Dendritic cell treated with granulocyte-macrophage colony-stimulating factor and Interleukin-4, amounts not matched to agents 40 ng/mL and 50 ng/mL, for 4 days (primary cell): ENCODE data around the gene ATN1.

Source experiments
- H3K27ac Mint-ChIP-seq: one replicate; pipeline ENCODE4 v1.8.0; 2022; ENCODE audit warnings: mild to moderate bottlenecking, mixed read lengths
- H3K27me3 Mint-ChIP-seq: one replicate; pipeline ENCODE4 v1.8.0; 2022; ENCODE audit warnings: mild to moderate bottlenecking, mixed read lengths
- H3K36me3 Mint-ChIP-seq: one replicate; pipeline ENCODE4 v1.8.0; 2022; ENCODE audit warnings: low read depth, mixed read lengths
- H3K4me1 Mint-ChIP-seq: one replicate; pipeline ENCODE4 v1.8.0; 2022; ENCODE audit warnings: low read depth, mixed read lengths
- H3K4me3 Mint-ChIP-seq: one replicate; pipeline ENCODE4 v1.8.0; 2022; ENCODE audit warnings: mild to moderate bottlenecking, moderate library complexity, mixed read lengths
- H3K9me3 Mint-ChIP-seq: one replicate; pipeline ENCODE4 v1.8.0; 2022; ENCODE audit warnings: mixed read lengths
- intact Hi-C: fragments of 100-400 bp; cut with micrococcal nuclease; formaldehyde crosslinking; loops from one replicate; pipeline ENCODE4 v1.15.0; 2022

The ATN1 gene

DNA sequence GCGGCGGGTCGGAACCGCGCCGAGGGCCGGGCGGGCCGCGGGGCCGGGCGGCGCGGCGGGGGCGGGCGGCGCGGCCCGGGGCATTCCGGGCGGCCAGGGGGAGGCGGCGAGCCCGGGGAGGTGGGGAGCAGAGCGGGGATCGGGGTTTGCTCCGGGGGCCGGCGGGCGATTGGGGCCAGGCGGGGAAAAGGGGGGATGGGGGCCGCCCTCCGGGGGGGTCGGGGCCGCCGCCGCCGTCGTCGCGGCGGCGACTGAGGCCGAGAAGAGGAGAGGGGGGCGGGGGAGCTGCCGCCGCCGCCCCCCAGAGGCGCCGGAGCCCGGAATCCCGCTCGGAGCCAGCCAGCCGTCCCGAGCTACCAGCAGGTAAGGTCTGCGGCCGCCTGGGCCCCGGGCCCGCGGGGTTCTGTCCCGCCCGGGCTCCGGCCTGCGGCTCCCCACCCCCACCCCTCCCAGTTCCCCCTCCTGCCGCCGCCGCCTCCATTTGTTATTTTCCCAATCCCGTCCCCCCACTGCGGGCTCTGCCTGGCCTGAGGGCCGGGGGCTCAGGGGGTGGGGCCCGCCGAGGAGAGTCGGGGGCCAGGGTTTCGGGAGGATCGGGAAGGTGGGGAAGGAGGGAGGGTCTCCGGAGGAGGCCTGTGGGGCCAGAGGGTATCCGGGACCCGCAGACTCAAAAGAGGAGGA lies 403 bp downstream of the ATN1 start:
- peaks cover 65% of the 10 kb centered on the region for H3K4me1 Mint-ChIP-seq
- peak overlapping the region; percentile 89 for H3K4me3 Mint-ChIP-seq
- intact Hi-C loops, result no loop called here
- peak overlapping the region; percentile 75 for H3K27ac Mint-ChIP-seq
- no peaks in the 10 kb centered on the region for H3K9me3 Mint-ChIP-seq
- H3K36me3 Mint-ChIP-seq, result peaks cover 18% of the 10 kb centered on the region
- H3K27me3 Mint-ChIP-seq, result peaks cover 39% of the 10 kb centered on the region

DNA sequence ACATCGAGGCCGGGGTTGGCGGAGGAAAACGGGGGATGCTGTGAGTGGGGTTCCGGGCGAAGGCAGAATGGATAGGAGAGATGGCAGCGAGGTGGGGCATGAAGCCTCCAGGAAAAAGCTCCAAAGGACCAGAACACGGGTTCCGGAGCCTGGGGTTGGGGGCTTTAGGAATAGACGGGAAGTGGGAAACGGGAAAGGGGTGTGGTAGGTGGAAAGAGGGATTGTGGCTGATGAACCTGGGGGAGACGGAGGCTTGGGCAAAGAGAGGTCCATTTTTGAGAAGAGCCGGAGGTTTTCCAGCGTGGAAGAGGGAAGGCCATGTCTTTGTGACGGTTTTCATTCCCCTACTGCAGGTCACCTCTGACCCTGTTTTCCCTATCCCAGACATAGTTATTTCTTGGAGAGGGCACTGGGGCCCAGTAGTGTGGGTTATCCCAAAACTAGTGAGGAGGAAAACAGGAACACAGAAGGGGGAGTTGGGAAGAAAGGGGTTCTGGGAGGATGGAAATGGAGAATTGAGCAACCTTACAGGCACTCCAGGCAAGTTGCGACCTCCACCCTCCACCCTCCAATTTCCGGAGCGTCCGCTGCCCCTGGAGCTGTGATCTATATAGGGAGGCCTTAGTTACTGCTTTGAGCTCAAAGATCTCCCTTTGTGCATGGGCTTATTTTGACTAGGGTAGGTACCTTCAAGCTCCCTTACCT lies 1.1 kb downstream of the ATN1 start:
- peaks cover 61% of the 10 kb centered on the region for H3K4me1 Mint-ChIP-seq
- intact Hi-C loops, result no loop called here
- peaks cover 39% of the 10 kb centered on the region for H3K27me3 Mint-ChIP-seq
- no peaks in the 10 kb centered on the region for H3K9me3 Mint-ChIP-seq
- peak overlapping the region; percentile 89 for H3K4me3 Mint-ChIP-seq
- peaks cover 22% of the 10 kb centered on the region for H3K36me3 Mint-ChIP-seq
- peak overlapping the region; percentile 75 for H3K27ac Mint-ChIP-seq

DNA sequence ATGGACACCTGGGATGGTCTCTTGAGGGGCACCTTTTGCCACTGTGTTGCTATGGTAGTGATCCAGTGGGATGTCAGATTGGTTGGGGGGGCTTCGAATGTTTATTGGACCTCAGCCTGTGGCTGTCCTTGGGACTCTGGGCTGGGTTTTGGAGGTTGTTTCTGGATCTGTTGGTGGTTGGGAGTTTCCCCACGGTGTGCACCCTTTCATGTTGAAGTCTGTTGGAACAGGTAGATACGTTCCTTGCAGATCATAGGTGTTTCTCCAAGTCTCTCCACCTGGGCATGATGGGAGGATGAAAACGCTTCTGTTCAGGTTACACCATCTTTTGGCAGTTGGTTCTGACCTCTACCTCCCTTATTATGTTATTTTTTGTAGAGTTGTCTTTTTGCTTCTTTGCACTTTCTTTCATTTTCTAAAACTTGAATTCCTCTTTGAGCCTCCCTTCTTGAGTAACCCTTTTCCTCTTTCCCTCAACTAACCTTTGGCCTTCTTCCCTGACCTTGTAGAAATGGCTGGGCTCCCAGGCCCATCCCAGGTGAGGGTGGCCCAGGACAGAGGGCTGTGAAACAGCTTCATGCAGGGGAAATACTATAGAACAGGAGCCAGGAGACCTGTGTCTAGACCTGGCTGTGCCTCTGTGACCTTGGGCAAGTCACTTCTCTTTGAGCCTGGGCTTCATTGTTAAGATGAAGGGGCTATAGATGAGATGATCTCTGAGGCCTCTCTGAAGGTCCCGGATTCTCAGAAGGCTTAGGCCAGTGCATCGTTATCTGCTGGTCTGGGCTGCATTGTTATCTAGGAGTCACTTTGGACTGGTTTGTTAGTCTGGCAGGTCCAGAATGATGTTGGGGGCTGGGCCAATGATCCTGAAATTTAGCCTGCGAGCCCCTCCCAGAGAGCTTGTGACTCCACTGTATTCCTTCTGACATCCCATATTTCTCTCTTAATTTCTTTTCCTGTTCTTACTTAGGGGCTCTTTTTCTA lies 2.0 kb downstream of the ATN1 start:
- intact Hi-C loops, result no loop called here
- peaks cover 31% of the 10 kb centered on the region for H3K36me3 Mint-ChIP-seq
- peaks cover 61% of the 10 kb centered on the region for H3K4me1 Mint-ChIP-seq
- peak overlapping the region; percentile 29 for H3K27ac Mint-ChIP-seq
- H3K4me3 Mint-ChIP-seq, result peak overlapping the region; percentile 89
- H3K9me3 Mint-ChIP-seq, result no peaks in the 10 kb centered on the region
- peaks cover 39% of the 10 kb centered on the region for H3K27me3 Mint-ChIP-seq

DNA sequence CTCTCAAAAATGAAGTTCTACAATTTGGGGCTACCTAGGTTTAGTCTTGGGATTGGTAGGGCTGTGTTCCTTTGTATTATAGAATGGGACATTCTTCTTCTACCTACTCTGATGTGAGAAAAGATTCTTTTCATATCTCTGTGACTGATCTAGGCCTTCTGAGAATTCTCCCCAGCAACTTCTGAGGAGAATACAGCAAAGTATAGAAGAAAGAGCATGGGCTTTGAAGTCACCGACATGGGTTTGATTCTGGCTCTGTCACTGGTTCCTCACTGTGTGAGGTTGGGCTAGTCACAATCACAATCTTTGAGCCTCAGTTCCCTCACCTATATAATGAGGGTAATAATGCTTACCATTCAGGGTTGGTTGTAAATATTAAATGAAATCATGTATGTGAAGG lies 5.0 kb downstream of the ATN1 start:
- H3K36me3 Mint-ChIP-seq, result peaks cover 54% of the 10 kb centered on the region
- H3K27me3 Mint-ChIP-seq, result peaks cover 18% of the 10 kb centered on the region
- intact Hi-C loops, result no loop called here
- H3K27ac Mint-ChIP-seq, result no peak overlapping the region
- H3K4me3 Mint-ChIP-seq, result no peak overlapping the region
- peaks cover 59% of the 10 kb centered on the region for H3K4me1 Mint-ChIP-seq
- H3K9me3 Mint-ChIP-seq, result no peaks in the 10 kb centered on the region

DNA sequence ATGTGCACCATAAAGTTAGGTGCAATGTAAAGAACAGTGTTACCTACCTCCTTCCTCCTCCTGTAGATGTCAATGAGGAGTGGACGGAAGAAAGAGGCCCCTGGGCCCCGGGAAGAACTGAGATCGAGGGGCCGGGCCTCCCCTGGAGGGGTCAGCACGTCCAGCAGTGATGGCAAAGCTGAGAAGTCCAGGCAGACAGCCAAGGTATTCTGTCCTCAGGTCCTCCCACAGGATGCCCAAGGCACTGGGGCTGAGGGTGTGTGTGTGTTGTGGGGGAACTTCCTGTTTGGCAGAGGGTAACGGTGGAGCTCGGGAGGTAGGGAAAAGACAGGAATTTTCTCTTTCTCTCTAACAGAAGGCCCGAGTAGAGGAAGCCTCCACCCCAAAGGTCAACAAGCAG lies 6.4 kb downstream of the ATN1 start:
- Mint-ChIP-seq H3K4me1 (peaks cover 62% of the 10 kb centered on the region), H3K9me3 (no peaks in the 10 kb centered on the region), H3K36me3 (peaks cover 50% of the 10 kb centered on the region), H3K4me3 (no peak overlapping the region), H3K27ac (peak overlapping the region; percentile 54), H3K27me3 (peaks cover 12% of the 10 kb centered on the region)
- intact Hi-C loops, result no loop called here

DNA sequence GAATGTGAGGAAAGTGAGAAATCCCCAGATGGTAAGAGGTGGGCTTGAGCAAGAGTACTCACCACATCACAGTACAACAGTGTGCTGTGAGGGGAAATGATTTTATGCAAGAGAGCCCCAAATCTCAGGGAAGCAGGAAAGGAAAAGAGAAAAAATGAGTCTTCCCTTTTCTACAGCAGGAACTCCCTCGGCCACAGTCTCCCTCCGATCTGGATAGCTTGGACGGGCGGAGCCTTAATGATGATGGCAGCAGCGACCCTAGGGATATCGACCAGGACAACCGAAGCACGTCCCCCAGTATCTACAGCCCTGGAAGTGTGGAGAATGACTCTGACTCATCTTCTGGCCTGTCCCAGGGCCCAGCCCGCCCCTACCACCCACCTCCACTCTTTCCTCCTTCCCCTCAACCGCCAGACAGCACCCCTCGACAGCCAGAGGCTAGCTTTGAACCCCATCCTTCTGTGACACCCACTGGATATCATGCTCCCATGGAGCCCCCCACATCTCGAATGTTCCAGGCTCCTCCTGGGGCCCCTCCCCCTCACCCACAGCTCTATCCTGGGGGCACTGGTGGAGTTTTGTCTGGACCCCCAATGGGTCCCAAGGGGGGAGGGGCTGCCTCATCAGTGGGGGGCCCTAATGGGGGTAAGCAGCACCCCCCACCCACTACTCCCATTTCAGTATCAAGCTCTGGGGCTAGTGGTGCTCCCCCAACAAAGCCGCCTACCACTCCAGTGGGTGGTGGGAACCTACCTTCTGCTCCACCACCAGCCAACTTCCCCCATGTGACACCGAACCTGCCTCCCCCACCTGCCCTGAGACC lies 7.8 kb downstream of the ATN1 start:
- H3K4me1 Mint-ChIP-seq, result peaks cover 55% of the 10 kb centered on the region
- peak overlapping the region; percentile 87 for H3K27ac Mint-ChIP-seq
- peaks cover 2% of the 10 kb centered on the region for H3K27me3 Mint-ChIP-seq
- intact Hi-C loops, result loop anchor here (5.0 kb wide), 1 partner anchor 68 kb away; the partner anchor contains the start of gene TPI1
- peaks cover 58% of the 10 kb centered on the region for H3K36me3 Mint-ChIP-seq
- H3K9me3 Mint-ChIP-seq, result no peaks in the 10 kb centered on the region
- H3K4me3 Mint-ChIP-seq, result no peak overlapping the region

DNA sequence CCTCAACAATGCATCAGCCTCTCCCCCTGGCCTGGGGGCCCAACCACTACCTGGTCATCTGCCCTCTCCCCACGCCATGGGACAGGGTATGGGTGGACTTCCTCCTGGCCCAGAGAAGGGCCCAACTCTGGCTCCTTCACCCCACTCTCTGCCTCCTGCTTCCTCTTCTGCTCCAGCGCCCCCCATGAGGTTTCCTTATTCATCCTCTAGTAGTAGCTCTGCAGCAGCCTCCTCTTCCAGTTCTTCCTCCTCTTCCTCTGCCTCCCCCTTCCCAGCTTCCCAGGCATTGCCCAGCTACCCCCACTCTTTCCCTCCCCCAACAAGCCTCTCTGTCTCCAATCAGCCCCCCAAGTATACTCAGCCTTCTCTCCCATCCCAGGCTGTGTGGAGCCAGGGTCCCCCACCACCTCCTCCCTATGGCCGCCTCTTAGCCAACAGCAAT lies 8.5 kb downstream of the ATN1 start:
- intact Hi-C loops, result loop anchor here (5.0 kb wide), 1 partner anchor 69 kb away; the partner anchor contains the start of gene TPI1
- peak overlapping the region; percentile 79 for H3K4me3 Mint-ChIP-seq
- H3K4me1 Mint-ChIP-seq, result peaks cover 57% of the 10 kb centered on the region
- peaks cover 2% of the 10 kb centered on the region for H3K27me3 Mint-ChIP-seq
- H3K36me3 Mint-ChIP-seq, result peaks cover 60% of the 10 kb centered on the region
- H3K27ac Mint-ChIP-seq, result peak overlapping the region; percentile 87
- no peaks in the 10 kb centered on the region for H3K9me3 Mint-ChIP-seq

DNA sequence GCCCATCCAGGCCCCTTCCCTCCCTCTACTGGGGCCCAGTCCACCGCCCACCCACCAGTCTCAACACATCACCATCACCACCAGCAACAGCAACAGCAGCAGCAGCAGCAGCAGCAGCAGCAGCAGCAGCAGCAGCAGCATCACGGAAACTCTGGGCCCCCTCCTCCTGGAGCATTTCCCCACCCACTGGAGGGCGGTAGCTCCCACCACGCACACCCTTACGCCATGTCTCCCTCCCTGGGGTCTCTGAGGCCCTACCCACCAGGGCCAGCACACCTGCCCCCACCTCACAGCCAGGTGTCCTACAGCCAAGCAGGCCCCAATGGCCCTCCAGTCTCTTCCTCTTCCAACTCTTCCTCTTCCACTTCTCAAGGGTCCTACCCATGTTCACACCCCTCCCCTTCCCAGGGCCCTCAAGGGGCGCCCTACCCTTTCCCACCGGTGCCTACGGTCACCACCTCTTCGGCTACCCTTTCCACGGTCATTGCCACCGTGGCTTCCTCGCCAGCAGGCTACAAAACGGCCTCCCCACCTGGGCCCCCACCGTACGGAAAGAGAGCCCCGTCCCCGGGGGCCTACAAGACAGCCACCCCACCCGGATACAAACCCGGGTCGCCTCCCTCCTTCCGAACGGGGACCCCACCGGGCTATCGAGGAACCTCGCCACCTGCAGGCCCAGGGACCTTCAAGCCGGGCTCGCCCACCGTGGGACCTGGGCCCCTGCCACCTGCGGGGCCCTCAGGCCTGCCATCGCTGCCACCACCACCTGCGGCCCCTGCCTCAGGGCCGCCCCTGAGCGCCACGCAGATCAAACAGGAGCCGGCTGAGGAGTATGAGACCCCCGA lies 9.1 kb downstream of the ATN1 start:
- H3K36me3 Mint-ChIP-seq, result peaks cover 63% of the 10 kb centered on the region
- no peaks in the 10 kb centered on the region for H3K9me3 Mint-ChIP-seq
- H3K4me1 Mint-ChIP-seq, result peaks cover 57% of the 10 kb centered on the region
- peak overlapping the region; percentile 87 for H3K27ac Mint-ChIP-seq
- intact Hi-C loops, result loop anchor here (5.0 kb wide), 1 partner anchor 70 kb away; the partner anchor contains the start of gene TPI1
- peaks cover 2% of the 10 kb centered on the region for H3K27me3 Mint-ChIP-seq
- H3K4me3 Mint-ChIP-seq, result peak overlapping the region; percentile 79

DNA sequence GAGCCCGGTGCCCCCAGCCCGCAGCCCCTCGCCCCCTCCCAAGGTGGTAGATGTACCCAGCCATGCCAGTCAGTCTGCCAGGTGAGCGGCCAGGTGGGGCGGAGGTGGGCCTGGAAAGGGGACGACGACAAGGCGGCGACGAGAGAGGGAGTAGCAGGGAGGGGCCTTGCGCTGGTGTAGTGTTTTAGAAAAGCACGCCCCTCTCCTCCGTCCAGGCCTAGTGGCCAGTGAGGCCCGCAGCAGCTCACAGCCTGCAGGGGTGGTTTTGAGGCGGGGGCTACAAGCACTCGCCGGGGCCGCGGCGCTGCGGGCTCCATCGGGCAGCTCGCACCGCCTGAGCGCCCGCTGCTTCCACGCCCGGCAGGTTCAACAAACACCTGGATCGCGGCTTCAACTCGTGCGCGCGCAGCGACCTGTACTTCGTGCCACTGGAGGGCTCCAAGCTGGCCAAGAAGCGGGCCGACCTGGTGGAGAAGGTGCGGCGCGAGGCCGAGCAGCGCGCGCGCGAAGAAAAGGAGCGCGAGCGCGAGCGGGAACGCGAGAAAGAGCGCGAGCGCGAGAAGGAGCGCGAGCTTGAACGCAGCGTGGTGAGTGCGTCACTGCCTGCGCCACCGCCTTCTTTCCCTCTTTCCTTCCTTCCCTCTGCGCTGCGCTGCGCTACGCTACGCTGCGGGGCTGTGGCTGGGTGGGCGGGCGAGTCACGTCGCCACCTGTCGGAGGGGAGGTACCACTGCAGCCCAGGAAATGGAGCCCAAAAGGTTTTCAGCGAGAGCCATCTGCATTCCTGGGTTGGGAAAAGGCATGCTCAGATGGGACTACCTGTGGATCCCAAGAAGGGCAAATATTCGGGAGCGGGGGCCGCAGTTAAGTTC lies 10.0 kb downstream of the ATN1 start:
- peaks cover 65% of the 10 kb centered on the region for H3K4me1 Mint-ChIP-seq
- intact Hi-C loops, result loop anchor here (2.0 to 5.0 kb wide), 2 partner anchors 13 to 70 kb away; partner anchors contain the start of gene TPI1
- peaks cover 2% of the 10 kb centered on the region for H3K27me3 Mint-ChIP-seq
- H3K27ac Mint-ChIP-seq, result peak overlapping the region; percentile 87
- peaks cover 63% of the 10 kb centered on the region for H3K36me3 Mint-ChIP-seq
- H3K4me3 Mint-ChIP-seq, result peak overlapping the region; percentile 79
- H3K9me3 Mint-ChIP-seq, result no peaks in the 10 kb centered on the region

DNA sequence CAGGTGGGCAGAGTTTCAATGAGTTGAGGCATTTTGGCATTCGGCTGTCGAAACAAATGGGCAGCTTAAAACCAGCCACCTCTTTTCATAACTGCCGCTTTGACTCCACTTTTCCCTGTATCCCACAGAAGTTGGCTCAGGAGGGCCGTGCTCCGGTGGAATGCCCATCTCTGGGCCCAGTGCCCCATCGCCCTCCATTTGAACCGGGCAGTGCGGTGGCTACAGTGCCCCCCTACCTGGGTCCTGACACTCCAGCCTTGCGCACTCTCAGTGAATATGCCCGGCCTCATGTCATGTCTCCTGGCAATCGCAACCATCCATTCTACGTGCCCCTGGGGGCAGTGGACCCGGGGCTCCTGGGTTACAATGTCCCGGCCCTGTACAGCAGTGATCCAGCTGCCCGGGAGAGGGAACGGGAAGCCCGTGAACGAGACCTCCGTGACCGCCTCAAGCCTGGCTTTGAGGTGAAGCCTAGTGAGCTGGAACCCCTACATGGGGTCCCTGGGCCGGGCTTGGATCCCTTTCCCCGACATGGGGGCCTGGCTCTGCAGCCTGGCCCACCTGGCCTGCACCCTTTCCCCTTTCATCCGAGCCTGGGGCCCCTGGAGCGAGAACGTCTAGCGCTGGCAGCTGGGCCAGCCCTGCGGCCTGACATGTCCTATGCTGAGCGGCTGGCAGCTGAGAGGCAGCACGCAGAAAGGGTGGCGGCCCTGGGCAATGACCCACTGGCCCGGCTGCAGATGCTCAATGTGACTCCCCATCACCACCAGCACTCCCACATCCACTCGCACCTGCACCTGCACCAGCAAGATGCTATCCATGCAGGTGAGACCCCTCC lies 10.8 kb downstream of the ATN1 start:
- intact Hi-C loops, result loop anchor here (2.0 to 5.0 kb wide), 2 partner anchors 14 to 71 kb away; partner anchors contain the start of gene TPI1
- Mint-ChIP-seq H3K4me3 (peak overlapping the region; percentile 79), H3K27ac (peak overlapping the region; percentile 87), H3K36me3 (peaks cover 62% of the 10 kb centered on the region), H3K4me1 (peaks cover 70% of the 10 kb centered on the region), H3K27me3 (peaks cover 2% of the 10 kb centered on the region), H3K9me3 (no peaks in the 10 kb centered on the region)

DNA sequence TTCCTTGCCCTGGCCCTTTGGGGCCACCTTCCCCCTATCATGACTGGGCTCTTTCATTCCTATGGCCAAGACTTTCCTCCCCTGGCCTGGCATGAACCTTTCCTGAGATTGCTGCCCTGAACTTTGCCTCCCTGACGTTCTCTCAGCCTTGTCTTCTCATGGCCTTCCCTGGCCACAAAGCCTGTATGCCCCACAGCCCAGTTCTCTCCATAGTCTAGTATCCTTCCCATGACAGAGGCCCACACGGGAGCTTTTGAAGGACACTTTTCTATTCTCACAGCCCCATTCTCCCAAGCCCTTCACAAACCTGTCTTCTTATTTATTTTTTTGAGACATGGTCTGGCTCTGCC lies 11.4 kb downstream of the ATN1 start:
- Mint-ChIP-seq H3K4me1 (peaks cover 70% of the 10 kb centered on the region), H3K4me3 (no peak overlapping the region), H3K36me3 (peaks cover 56% of the 10 kb centered on the region), H3K9me3 (no peaks in the 10 kb centered on the region), H3K27me3 (peaks cover 2% of the 10 kb centered on the region), H3K27ac (peak overlapping the region; percentile 87)
- intact Hi-C loops, result loop anchor here (2.0 to 5.0 kb wide), 2 partner anchors 14 to 72 kb away; partner anchors contain the start of gene TPI1
